Ovary (tissue), 9 donors: ENCODE data around the gene HIVEP3. TPM values are rescaled to one million over a fixed set of nuclear protein-coding genes. Genes with fewer than 3 reads are reported as not detected.

ENCODE experiments used
- DNase-seq, 5 donors: peaks; one replicate each; pipeline ENCODE4 v3.0.0-alpha.2; 2019 to 2020
- H3K27ac ChIP-seq, 2 donors: fragments of 200-600 bp; one replicate each; pipeline versions ENCODE4 v1.5.1 to v1.8.0; 2019 to 2022
- H3K27me3 ChIP-seq: fragments of 200-600 bp; one replicate; pipeline ENCODE4 v1.8.0; 2022
- H3K36me3 ChIP-seq: fragments of 200-600 bp; sonication (generic); one replicate; pipeline ENCODE4 v1.5.1; 2019
- H3K4me1 ChIP-seq: one replicate; pipeline ENCODE4 v1.8.1; 2013; ENCODE audit warnings: mild to moderate bottlenecking, moderate library complexity; ENCODE audit not compliant: insufficient read depth
- H3K4me3 ChIP-seq: fragments of 200-600 bp; sonication (generic); one replicate; pipeline ENCODE4 v1.5.1; 2017
- H3K9me3 ChIP-seq, 2 donors: fragments of 200-600 bp in 1 of 2; sonication (generic) in 1 of 2; one replicate each; pipeline versions ENCODE4 v1.5.1 to v1.8.1; 2013 to 2019; ENCODE audit warnings: mild to moderate bottlenecking in 1 of 2, moderate library complexity in 1 of 2
- EP300 ChIP-seq: sonication (generic); formaldehyde crosslinking; IDR thresholded peaks from one replicate; pipeline ENCODE4 v1.6.1; 2017; ENCODE audit warnings: antibody characterized with exemption
- POLR2A ChIP-seq: fragments of 450-650 bp; IDR thresholded peaks from one replicate; pipeline ENCODE4 v1.6.1; 2017; ENCODE audit warnings: antibody characterized with exemption, mild to moderate bottlenecking, moderate library complexity
- WGBS, 3 donors: extraction: QIAGEN DNeasy Blood & Tissue Kit in 1 of 3; methylation state at CpG; one replicate each; pipeline versions ENCODE4 v1.1.5 to v1.1.7; 2013 to 2017; 5-methylcytosine and 5-hydroxymethylcytosine counted together
- intact Hi-C, 4 donors: fragments of 100-400 bp; cut with DNase I; formaldehyde crosslinking; loops; one replicate each; pipeline versions ENCODE4 v1.11.0 to v1.15.1; 2022 to 2023
- polyA plus RNA-seq, 2 donors: library from polyadenylated mRNA; stranded (reverse); fragments of 200-250 nt in 1 of 2; fragments of 350-450 nt in 1 of 2; fragmentation: Illumina TruSeq in 1 of 2; extraction: RNeasy Lipid Tissue Mini Kit (QIAGEN cat#74804) in 1 of 2; gene quantifications; one replicate each; pipeline ENCODE4 v1.2.3, GENCODE V29; 2013 to 2014
- total RNA-seq, 7 donors: library from RNA; depleted of rRNA in 2 of 7; stranded (reverse); fragments of >200 nt in 2 of 7; fragmentation: NEBNext Ultra II Directional in 3 of 7; extraction: Animal tissue kit (Norgen Biotek cat#: 25700) in 3 of 7; gene quantifications; one replicate each; pipeline versions ENCODE4 v1.1.0 to v1.2.4, GENCODE V29; 2016 to 2023
- TF ChIP-seq, protein P1 (sequence below), 3 donors: fragments of 450-650 bp in 2 of 3; fragments of 200-600 bp in 1 of 3; IDR thresholded peaks; one replicate each; pipeline versions ENCODE4 v1.5.1 to v1.8.0; 2016 to 2022; ENCODE audit warnings: antibody characterized with exemption in 3 of 3, mild to moderate bottlenecking in 1 of 3
- donor health status: DM: no; HTN: no; CAD: no; lungs with moderate emphysema.
- donor health status: DM: no; HTN: no; CAD: no.
- donor health status: Bipolar disorder and iron deficiency.
- donor health status: DM: yes; HTN: yes; CAD: no.
- donor health status: DM: no; HTN: no; CAD: no.
- donor health status: DM: yes; HTN: yes; CAD: no.

Gene HIVEP3
- total and polyA plus RNA-seq, 9 donors = 3.0 to 7.5 (median 5.2) TPM

DNA sequence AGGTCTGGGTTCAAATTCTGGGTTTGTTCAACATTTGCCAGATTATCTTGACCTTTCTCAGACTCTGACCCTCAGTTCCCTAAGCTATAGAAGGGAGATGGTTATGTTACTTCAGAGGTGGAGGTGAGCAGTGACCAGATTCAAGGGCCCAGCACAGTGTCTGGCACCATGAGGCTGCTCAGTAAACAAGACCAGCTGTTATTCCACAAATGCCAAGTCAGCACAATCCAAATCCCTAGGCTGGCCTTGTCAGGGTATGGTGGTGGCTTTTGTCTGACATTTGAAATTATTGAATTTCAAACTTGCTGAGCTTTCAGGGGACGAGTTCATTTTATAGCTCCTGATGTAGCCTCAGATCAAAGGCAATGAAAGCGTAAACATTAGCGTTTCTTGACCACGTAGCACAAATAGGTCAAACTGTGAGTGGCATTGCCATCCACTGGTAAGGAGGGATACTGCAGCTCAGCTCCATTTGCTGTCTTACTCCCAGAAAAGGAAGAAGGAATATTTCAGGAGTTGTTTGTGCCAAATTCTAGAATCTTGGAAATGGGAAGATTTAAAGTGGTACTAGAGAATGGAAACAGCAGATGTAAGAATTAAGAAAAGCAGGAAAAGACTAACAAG is 339.9 kb downstream of the HIVEP3 start:
- intact Hi-C loops = loop anchor here in 3 of 4 donors (10.0 kb wide), 1 partner anchor 596 kb away; no protein-coding TSS in a partner anchor
- H3K27ac ChIP-seq = no peak overlapping the region
- TF ChIP-seq, protein P1, sequence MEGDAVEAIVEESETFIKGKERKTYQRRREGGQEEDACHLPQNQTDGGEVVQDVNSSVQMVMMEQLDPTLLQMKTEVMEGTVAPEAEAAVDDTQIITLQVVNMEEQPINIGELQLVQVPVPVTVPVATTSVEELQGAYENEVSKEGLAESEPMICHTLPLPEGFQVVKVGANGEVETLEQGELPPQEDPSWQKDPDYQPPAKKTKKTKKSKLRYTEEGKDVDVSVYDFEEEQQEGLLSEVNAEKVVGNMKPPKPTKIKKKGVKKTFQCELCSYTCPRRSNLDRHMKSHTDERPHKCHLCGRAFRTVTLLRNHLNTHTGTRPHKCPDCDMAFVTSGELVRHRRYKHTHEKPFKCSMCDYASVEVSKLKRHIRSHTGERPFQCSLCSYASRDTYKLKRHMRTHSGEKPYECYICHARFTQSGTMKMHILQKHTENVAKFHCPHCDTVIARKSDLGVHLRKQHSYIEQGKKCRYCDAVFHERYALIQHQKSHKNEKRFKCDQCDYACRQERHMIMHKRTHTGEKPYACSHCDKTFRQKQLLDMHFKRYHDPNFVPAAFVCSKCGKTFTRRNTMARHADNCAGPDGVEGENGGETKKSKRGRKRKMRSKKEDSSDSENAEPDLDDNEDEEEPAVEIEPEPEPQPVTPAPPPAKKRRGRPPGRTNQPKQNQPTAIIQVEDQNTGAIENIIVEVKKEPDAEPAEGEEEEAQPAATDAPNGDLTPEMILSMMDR (IDR thresholded peaks at IDR 0.05) = no peak
- no peak for TF ChIP-seq EP300
- no peak for TF ChIP-seq POLR2A
- H3K4me3 ChIP-seq = no peak overlapping the region
- no peaks in the 10 kb centered on the region for H3K9me3 ChIP-seq
- no peaks in the 10 kb centered on the region for H3K27me3 ChIP-seq
- WGBS, 3 donors = 59 to 68% (median 64%) methylated on average over 4 of the region's 4 CpGs
- DNase-seq = no peak
- H3K36me3 ChIP-seq = no peaks in the 10 kb centered on the region
- no peaks in the 10 kb centered on the region for H3K4me1 ChIP-seq

GRCh38 chr1:41576620-41577019 is 342.1 kb downstream of the HIVEP3 start:
- 54 to 72% (median 70%) methylated on average over 4 of the region's 4 CpGs for WGBS, 3 donors
- intact Hi-C loops = loop anchor here in 3 of 4 donors (10.0 kb wide), 1 partner anchor 598 kb away; no protein-coding TSS in a partner anchor

DNA sequence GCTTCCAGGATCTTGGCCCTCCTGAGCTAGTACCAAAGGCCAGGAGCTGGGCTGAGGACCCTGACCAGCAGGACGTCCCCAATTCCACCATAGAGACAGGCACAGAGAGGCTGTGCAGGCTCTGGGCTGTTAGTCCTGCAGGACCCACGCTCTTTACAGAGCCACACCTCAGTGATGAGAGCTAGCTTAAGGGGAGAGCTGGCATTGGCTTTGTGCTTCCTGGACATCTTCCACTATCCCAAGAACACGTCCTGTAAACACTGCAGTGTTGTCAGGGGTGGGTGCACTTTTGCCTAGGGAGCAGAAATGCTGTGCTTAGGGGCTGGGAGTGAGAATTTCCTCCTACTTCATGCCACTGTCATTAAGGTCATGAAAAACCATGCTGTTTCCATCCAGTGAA is 342.5 kb downstream of the HIVEP3 start:
- Histone ChIP-seq H3K27ac (no peak overlapping the region), H3K4me1 (no peaks in the 10 kb centered on the region), H3K27me3 (no peaks in the 10 kb centered on the region), H3K9me3 (no peaks in the 10 kb centered on the region), H3K36me3 (no peaks in the 10 kb centered on the region), H3K4me3 (no peak overlapping the region)
- 52 to 74% (median 65%) methylated on average over 3 of the region's 3 CpGs for WGBS, 3 donors
- TF ChIP-seq, protein P1 (IDR thresholded peaks at IDR 0.05) = no peak
- no peak for TF ChIP-seq EP300
- DNase-seq = no peak
- intact Hi-C loops = loop anchor here in 3 of 4 donors (10.0 kb wide), 1 partner anchor 599 kb away; no protein-coding TSS in a partner anchor

More at GRCh38 chr1:41576620-41577019, 342.1 kb downstream of the HIVEP3 start:
- no peaks in the 10 kb centered on the region for H3K9me3 ChIP-seq
- H3K4me3 ChIP-seq = no peak overlapping the region
- no peak overlapping the region for H3K27ac ChIP-seq
- no peaks in the 10 kb centered on the region for H3K27me3 ChIP-seq
- TF ChIP-seq, protein P1 (IDR thresholded peaks at IDR 0.05) = no peak
- TF ChIP-seq POLR2A (no peak), EP300 (no peak)
- no peak for DNase-seq
- H3K36me3 ChIP-seq = no peaks in the 10 kb centered on the region
- H3K4me1 ChIP-seq = no peaks in the 10 kb centered on the region

- Histone ChIP-seq H3K27me3 (no peaks in the 10 kb centered on the region), H3K4me1 (no peaks in the 10 kb centered on the region), H3K36me3 (no peaks in the 10 kb centered on the region), H3K27ac (no peak overlapping the region), H3K4me3 (no peak overlapping the region), H3K9me3 (no peaks in the 10 kb centered on the region)
- TF ChIP-seq EP300 = no peak
- TF ChIP-seq, protein P1 (IDR thresholded peaks at IDR 0.05) = no peak
- no peak for TF ChIP-seq POLR2A
- DNase-seq = no peak
- intact Hi-C loops = loop anchor here in 3 of 4 donors (10.0 kb wide), 1 partner anchor 600 kb away; no protein-coding TSS in a partner anchor
- 55 to 62% (median 62%) methylated on average over 5 of the region's 5 CpGs for WGBS, 3 donors
These were observed 343.9 kb downstream of the HIVEP3 start for GRCh38 chr1:41574842-41575241.
